ENCODE results near the gene CABLES2.

Gene CABLES2

DNA sequence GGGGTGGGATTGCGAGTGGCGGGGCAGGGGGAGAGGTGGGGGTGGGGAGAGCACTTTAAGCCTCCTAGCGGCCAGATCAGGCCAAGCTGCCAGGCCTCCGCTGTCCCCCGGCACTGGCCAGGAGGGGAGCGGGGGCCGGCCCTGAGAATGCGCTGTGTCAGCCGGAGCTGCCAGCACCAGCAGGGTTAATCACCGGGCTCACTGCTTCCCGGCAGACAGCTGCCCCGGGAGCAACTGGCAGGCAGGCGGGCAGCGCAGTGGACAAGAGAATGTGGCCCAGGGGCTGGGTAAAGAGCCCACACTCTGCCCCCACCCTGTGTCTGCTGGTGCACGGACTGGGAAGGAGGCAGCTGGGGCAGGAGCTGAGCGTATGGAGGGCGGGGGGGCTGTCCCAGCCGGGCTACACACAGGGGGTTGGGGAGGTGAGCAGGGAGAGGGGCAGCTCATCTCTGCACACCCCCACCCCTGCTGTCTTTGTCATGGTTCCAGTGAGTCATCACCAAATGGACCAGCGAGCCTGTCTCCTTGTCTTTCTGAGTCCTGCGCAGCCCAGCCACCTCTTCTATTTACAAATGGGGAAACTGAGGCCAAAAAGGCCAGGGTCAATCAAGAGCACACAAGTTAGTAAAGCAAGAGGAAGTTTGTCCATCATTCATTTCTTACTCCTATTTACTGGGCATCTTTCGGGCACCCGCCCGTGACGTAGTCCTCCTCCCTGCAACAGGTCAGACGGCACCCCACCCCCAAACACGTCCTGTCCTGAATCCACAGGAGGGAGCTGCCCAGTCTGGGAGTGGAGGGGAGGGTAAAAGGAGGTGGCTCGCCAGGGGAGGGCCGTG lies 37.9 kb downstream of the CABLES2 start:
- FAIRE-seq = no peak

DNA sequence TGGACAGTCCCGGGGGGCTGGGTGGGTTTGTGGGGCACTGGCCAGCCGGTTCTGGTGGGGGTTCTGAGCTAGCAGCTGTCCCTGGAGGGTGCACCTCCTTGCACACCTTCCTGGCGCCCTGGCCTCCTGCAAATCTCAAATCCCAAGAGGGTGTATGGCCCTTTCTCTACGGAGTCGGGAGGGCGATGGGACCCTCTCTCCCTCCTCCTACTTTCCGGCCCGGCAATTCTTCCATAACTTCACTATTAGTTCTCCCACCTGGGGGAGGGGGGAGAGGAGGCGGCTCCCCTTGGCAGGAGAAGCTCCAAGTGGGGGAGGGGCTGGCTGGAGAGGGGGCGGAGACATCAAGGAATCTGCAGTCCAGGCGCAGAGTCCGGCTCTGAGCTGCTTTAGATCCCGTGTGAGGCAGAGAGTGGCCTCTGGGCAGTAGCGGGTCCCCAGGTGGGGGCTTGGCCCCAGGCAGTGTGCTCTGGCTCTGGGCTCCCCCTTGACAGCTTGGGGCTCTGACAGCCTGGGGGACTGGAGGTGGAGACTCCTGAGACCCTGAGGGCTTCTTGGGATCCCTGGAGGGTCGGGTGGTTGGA lies 38.6 kb downstream of the CABLES2 start:
- FAIRE-seq = no peak

DNA sequence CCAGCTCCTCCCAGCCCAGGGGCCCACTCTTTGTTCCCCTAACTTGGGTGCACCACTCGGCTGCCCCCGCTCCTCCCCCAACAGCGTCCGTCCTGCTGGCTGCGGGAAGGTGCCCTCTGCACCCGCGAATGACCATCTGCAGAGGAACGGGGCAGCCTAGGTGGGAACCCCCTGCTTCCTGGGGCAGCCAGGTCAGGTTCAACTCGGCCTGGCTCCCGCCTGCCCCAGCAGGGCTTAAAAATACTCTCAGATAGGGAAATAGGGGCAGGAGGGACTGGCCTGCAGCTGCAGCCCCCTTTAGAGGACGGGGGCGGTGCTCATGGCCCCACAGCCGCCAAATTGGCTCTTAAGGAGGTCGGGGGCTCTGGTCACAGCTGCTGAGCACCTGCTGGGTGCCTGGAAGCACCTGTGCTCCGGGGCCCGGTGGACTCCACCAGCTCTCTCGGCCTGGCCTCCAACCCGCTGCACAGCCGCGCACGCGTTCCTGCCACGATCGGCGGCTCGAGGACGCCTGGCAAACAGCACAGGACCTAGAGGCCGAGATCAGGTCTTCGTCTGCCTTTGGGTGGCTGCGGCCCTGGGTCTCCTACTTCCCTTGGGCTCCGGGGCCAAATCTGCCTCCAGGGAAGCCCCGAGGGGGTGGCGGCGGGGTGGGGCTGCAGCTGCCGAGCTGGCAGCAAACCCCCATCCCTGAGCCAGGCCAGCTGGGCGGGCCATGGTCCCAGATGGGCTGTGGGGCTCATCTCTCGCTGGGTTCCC lies 39.3 kb downstream of the CABLES2 start:
- FAIRE-seq = no peak

DNA sequence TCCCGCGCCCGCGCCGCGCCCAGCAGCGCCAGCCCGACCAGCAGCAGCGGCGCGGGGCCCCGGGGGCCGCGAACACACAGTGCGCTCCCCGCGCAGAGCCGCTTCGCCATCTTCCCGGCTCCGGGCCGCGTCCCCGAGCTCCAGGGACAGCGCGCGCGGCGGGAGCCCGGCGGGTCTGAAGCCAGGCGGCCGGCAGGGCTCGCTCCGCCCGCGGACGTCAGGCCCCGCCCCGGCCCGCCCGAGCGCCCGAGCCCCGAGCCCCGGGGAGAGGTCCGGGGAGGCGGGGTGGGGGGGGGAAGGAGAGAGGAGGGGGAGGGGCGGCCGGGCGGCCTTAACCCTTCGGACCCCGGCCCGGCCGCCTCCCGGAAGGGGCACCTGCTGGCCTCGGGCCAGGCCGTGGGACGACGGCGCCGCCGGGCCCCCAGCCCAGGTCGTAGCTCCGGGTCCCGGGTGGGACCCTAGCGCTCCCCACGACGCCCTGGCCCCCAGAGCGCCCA lies 39.9 kb downstream of the CABLES2 start, which contains the start of gene LAMA5:
LAMA5 (minus strand) TSS at position 177 of the 497 bp plus-strand sequence; CDS start at position 110, 67 bp downstream.
- FAIRE-seq = no peak

DNA sequence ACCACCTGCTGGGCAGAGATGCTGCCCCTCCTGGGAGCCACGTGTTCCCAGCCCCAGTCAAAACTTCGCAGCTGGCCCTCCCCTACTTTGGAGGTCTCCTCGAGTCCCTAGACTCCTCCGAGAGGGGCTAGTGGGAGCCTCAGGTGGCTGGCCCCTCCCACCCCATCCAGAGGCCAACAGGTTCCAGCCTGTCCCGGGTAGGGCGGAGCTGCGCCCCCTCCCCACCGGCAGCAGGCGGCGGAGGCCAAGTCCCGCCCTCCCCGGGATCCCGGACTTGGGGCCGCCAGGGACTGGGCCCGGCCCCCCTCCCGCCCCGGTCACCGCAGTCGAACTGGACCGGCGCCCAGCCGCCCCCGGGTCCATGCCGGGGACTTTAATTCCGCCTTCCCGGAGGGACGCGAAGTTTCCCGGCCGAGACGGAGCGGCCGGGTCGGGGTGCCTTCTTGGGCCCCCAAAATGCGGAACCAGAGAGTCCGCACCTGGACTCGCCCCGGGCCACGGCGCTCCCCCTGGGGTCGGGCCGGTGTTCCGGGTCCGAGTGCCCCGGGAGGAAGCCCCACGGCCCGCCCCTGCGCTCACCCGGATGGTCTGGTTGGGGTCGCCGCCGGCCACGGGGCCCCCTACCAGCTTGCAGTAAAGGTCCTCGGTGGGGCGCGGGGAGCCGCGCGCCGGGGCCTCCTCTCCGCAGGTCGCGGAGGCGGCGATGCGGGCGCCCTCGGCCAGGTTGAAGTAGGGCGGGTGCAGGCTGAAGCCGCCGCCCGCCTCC lies 40.5 kb downstream of the CABLES2 start:
- peak; percentile 21 for FAIRE-seq

DNA sequence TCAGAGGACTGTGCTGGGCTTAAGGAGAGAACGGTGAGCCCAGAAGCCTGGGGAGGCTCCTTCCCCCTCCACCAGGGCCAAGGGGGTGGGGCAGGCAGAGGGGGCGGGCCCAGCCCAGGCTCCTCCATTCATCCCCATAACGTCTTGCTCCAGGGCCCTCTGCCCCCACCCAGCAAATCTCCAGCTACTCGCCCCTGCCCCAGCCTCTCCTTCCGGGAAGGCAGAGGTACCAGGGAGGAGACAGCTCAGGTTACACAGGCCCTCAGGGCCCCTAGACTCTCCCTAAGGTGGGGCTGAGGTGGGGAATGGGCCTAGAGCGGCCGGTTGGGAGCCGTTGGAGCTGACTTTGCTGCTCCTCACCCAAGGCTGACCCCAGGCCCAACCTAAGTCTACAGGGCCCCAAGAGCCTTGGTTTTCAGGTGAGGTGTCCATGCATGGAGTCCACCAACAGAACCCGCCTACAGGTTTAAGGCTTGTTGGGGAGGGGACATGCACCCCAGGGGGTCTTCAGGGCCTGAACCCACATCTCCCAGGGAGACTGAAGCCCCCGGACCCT lies 41.2 kb downstream of the CABLES2 start:
- peak; percentile 84 for FAIRE-seq

DNA sequence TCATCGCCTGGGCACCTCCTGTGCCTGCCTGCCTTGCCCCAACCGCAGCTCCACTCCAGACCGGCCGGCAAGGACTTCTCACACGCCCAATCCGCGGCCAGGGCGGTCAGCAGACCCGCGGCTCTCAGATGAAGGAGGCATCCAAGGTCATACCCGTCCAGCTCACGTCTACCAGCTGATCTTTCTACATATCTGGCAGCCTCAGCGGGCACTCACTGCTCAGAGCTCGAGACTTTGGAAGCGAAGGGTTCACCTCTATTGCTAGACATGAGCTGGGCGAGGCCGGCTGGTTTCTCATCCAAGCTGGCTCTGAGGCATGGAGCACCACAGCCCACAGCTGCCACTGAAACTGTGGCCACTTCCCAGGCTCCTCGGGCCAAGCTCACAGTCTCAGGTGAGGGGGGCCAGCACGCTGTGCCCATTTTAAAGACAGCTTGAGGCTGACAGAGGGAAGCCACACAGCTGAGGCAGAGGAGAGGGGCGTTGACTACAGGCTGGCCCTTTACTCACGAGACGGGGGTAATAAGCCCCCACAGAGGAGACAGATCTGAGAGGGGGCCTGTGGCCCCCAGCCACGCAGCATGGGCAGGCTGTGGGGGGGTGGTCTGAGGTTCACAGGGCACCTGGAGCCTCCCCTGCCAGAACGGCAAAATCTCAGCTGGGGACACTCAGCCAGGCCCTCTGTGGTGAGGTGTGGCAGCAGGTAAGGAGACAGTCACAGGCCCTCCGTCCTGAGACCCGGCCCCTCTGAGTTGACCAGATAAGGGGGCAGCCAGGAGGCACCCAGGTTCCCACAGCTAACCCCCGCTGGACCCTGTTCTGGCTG lies 42.0 kb downstream of the CABLES2 start:
- no peak for FAIRE-seq

DNA sequence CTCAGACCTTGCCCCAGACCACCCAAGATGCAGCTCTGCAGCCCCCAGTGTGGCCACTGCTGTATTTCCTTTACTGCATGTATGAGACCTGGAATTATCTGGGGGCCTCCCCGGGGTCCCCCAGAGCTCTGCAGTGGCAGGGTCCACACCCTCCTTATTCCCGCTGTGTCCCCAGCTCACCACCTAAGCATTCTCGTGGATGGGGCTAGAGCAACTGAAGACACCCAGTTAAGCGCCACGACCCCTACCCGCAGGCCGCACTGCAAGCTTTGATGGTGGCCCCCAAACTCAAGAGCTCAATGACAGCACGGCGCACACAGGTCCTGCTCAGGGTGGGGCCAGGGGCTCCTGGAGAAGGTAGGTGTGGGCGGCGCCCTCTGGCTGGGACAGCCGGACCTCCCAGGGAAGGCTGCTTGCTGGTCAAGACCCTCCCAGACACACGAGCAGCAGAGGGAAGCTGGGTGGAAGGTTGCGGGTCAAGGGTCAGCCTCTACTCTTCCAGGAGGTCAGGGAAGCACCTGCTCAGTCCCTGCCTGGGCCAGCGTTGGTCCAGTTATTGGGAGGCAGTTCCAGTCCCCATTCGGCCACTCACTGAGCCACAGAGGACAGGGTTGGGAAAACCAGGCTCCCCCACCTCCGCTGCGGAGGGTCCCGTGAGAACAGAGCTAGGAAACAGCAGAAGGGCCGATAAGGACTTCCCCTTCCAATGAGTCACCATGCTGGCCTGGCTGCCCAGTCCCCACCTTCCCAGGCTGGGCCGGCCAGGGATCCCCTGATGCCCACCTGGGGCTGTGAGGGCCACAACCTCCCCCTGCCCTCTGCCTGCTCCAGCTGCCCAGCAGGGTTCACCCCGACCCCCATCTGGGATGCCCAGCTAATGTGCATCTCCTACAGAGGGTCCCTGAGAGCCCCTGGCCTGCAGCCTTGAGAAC lies 42.9 kb downstream of the CABLES2 start:
- FAIRE-seq = no peak

DNA sequence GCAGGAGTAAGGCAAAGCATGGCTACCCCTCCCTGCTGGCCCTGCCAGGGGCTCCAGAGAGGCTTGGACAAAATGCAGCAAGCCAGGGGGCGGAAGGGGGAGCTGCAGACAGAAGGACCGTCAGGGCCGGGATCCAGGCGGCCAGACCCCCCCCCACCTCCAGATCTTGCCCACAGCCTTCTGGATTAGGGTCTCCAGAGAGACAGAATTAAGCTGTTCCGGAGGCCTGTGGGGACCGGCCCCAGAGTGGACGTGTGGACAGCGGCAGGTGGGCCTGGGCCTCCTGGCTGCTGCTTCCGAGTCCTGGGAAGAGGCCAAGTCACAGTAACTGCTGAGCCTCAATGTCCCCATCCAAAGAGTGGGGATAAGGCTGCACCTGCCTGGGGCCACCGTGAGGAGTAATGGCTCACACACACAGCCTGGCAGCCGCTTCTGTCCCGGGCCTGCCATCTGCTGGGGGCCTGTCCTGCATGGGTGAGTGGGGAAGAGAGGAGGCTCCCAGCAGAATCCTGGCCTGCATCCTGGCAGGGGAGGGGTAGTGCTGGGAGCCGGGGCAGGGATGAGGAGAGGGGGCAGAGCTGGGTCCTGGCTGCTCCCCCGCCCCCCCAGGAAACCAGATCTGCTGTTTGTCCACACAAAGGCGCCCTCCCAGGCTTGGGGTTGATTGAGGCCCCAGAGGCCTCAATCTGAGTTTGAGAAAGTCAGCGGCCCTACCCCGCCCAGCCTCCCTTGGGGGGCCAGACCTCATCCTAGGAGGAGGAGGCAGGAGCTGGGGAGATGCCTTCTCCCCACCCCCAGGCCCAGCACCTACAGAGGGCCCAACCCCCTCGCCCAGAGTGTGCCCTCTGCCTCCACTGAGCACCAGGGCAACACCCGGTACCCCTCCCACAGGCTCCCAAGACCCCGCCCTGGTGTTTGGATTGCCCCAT lies 43.8 kb downstream of the CABLES2 start:
- no peak for FAIRE-seq

DNA sequence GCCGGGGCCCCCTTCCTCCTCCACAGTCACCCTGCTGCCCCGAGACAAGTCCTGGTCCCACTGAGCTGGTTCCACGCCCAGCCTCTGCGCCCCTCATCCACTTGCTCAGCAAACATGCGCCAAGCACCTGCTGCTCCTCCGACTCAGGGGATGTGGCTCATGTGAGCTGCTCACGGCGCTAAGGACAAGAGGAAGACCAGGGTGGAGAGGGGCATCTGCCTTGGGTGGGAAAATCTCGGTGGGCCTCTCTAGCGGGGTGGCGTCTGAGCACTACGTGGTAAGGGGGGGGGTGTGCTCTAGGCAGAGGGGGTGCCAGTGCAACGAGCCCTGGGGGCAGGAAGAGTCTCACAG lies 44.5 kb downstream of the CABLES2 start:
- FAIRE-seq = no peak

DNA sequence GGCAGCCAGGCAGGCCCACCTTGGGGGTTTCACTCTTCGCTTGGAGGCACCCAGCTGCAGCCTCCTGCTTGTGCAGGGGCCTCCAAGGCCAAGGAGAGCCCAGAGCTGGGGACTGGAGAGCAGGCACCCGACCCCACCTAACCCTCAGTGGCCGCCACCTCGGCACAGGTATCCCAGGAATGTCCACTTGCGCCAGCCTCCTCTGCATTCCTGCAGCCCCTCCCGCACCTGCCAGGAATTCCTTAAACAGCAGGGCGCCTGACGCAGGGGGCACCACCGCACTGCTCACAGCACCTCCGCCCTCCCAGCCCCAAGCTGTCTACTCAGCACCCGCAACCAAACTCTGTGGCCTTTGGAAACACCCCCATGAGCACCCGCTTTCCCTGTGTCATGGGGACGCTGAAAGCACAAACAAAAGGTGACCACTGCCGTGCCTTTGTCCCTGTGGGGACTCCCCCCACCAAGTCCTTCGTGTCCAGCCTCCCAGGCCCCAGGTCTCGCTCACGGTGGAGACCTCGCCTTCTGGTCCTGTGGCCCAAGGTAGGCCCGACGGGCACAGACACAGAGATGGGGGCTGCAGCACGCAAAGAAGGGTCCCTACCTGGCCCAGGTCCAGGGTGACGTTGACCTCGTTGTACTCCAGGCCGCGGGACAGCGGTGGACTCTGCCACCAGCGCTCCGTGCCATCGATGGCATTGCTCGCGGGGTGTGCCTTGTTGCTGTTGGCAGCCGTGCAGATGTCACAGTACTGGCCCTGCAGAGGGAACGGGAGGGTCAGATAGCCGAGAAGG lies 45.1 kb downstream of the CABLES2 start:
- no peak for FAIRE-seq

DNA sequence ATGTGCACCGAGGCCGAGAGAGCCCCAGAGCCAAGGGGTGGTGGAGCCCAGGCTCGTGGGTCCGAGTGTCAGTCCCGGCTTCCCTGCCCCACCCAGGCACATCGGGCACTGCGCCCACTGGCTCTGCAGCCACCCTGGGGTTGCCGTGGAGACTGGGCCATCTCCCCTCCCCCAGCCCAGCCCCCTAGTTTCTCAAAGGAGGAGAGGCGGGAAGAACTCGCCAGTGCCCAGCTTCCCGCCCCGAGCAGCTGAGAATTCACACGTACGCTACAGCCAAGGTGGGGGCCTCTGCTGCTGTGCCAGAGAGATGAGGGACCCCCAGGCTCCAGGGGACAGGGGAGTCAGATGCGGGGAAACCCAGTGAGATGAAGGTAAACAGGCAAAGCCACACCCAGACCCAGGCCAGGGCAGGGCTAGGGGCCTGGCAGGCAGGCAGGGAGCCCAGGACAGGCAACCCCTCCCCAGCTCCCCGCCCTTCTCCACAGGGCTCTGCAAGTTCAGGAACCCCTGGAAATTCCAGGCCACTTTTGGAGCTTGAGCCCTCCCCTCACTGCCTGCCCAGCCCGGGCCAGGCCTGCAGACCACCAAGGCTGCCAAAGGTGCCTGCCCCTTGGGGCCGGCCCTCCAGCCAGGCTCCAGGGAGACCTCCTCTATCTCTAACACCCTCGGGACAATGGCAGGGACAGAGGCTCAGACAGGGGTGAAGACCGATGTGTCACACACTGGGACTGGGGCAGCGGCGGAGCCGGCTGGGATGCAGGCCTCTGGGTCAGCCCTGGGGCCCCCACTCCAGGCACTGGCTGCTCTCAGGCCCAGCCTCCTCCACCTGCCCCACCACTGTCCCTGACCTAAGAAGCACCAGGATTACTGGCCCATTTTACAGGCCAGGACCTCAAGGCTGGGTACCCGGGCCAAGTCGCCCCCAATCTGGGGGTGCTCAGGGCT lies 46.0 kb downstream of the CABLES2 start:
- FAIRE-seq = no peak

DNA sequence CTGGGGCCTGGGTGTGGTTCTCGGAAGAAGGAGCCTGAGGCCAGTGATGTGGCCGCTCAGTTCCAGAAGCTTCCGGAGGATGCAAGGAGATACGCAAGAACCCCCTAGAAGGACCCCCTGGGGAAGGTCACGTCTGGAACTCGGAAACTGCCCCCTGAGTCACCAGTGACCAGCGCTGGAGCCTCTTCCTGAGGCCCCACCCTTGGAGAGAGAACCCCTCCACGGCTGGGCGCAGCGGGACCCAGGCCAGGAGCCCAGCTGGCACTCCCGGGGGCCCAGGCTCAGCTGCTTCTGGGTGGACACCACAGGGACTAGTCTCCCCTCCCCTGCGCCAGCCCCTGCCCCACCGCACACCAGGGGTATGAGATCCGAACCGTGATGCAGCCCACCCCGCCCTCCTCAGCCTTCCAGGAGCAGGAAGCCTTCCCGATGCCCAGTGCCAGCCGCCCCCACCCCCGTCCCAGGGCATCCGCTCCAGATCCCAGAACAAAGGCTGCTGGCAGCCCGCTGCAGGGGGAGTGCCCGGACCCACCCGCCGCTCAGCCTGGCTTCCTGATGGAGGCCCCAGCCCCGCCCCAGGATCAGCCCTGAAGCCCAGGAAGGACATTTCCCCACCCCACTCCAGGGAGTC lies 47.5 kb downstream of the CABLES2 start:
- no peak for FAIRE-seq

DNA sequence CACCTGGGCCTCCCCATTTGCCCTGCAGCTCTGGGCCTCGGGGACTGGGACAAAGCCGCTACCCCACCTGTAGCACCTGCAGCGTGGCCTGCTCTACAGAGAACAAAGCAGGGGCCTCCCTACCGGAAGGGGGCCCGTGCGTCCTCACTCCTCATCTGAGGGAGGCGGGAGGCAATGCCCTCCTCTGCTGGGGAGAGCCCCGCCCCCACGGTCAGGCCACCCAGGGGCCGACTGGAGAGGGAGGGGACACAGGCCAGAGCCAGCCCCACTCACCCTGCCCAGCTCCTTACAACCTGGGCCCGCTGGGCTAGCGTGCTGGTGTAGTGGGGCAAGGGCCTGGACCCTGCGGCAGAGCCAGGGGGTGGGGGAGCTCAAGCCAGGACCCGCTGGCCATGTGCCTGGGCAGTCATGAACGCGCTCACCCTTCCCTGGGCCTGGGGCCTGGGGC lies 48.0 kb downstream of the CABLES2 start:
- no peak for FAIRE-seq

DNA sequence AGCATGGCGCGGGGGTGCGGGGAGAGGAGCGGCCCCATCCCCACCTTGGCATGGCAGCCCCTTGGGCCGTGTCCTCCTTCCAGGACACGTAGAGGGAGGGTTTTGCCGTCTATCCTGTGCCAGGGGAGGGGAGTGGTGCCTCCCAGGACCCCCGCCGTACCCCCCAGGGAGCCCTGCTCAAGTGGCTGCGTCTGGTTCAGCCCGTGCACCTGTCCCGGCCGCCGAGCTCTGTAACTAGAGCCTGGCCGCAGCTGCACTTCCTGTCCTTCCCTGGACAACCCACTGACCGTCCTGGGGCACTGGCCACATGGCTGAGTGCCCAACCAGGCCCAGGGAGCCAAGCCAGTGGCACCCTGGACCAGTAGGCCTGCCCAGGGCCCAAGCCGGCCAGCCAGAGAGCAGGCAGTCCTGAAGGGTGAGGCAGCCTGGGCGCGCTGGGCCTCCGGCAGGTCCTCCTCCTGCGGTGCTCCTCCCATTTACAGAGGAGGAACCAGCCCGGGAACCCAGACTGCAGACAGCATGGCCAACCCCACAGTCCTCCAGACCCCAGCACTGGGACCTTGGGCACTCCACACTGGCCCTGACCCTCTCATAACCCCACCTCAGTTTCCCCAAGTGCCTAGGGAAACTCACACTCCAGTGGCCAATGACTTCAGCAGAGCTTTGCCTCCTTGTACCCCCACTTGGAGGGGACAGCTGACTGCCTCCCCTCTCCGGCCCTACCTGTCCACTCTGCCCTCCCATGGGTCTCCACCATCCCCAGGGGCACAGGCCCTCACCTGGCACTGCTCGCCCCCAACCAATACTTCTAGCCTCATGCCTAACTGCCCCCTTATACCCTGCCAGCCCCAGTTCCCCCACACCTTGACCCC lies 48.7 kb downstream of the CABLES2 start:
- no peak for FAIRE-seq

DNA sequence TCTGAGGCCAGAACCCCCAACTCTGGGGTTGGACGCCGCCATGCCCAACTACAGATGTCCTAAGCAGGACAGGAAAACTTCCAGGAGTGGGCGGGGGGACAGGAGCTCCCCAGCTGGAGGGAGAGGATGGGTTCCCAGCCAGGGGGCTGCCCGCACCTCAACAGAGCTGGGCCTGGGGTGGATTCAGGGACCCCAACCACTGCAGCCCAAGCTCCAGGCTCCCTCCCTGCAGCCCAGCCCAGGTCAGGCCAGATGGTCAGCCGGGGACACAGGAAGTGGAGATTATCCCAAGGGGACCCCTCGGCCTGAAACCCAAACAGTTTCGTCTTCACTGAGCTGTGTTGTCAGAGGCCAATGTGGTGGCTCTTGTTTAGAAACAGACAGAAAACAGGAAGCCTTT lies 49.4 kb downstream of the CABLES2 start:
- no peak for FAIRE-seq
